Measurements from ENCODE around the gene SDK1. TPM values are rescaled to one million over a fixed set of nuclear protein-coding genes. Genes with fewer than 3 reads are reported as not detected.

Gene SDK1
- total and polyA plus RNA-seq, 8 donors = 1.6 to 11.2 (median 6.6) TPM

DNA sequence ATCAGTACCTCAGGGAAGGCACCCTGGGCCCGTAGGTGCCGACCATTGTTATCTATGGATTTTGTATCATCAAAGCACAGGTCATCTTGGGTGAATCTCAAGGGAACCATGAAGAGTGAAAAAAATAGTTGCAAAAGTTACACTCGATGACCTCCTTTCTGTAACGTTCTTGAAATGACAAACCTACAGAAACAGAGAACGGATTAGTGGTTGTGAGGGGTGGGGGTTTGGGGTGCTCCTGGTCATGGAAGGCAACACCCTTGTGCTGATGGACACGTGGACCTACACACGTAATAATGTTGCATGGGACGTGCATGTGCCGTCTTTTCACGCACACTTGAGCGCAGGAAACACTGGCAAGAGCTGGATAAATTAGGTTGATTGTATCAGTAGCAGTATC lies 655.9 kb downstream of the SDK1 start:
- Histone ChIP-seq H3K36me3 (peaks cover 0 to 4% (median 1%) of the 10 kb centered on the region in 4 donors), H3K4me1 (peaks cover 0 to 9% (median 2%) of the 10 kb centered on the region in 4 donors), H3K9me3 (no peaks in the 10 kb centered on the region), H3K4me3 (no peak overlapping the region), H3K27ac (no peak overlapping the region), H3K27me3 (no peaks in the 10 kb centered on the region)
- no peak for TF ChIP-seq POLR2A (IDR thresholded peaks at IDR 0.05)
- TF ChIP-seq EP300 (IDR thresholded peaks at IDR 0.05) = no peak
- TF ChIP-seq, protein P1, sequence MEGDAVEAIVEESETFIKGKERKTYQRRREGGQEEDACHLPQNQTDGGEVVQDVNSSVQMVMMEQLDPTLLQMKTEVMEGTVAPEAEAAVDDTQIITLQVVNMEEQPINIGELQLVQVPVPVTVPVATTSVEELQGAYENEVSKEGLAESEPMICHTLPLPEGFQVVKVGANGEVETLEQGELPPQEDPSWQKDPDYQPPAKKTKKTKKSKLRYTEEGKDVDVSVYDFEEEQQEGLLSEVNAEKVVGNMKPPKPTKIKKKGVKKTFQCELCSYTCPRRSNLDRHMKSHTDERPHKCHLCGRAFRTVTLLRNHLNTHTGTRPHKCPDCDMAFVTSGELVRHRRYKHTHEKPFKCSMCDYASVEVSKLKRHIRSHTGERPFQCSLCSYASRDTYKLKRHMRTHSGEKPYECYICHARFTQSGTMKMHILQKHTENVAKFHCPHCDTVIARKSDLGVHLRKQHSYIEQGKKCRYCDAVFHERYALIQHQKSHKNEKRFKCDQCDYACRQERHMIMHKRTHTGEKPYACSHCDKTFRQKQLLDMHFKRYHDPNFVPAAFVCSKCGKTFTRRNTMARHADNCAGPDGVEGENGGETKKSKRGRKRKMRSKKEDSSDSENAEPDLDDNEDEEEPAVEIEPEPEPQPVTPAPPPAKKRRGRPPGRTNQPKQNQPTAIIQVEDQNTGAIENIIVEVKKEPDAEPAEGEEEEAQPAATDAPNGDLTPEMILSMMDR (IDR thresholded peaks at IDR 0.05) = no peak
- TF ChIP-seq POLR2AphosphoS5 (IDR thresholded peaks at IDR 0.05) = no peak
- WGBS, 5 donors = 82 to 89% (median 84%) methylated on average over 11 of the region's 11 CpGs
- DNase-seq = no peak
- intact Hi-C loops (cut with DNase I; ENCODE audit: low total_unique reads) = no loop called here

DNA sequence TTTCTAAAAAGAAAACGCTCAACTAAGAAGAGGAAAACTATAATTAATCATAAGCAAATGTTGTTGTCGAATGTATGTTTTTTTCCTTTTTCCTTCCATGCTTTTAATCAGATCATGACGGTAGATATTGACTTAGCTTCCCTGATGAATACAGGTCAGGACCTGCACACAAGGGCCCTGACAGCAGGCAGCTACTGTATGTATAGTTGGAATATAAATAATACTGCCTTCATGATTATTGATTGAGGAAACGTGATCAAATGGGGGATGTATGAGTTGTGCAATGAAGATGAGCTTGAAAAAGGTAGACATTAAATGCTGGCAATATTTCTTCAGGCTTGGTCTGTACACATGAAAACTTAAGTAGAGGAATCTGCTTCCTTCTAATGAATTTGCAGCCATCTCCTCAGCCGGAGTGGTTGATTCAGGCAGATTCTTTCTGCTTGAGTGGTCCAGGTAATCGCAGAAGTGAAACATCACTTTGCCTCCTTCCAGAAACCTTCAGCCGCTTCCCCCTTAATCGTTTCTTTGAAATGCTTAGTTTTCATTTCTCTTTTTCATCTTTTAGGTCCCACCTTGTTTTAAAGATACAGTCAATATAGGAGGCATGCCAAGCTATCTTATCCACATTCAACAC lies 656.5 kb downstream of the SDK1 start:
- Histone ChIP-seq H3K27ac (no peak overlapping the region), H3K27me3 (no peaks in the 10 kb centered on the region), H3K4me3 (no peak overlapping the region), H3K36me3 (no peaks in the 10 kb centered on the region), H3K4me1 (peaks cover 0 to 9% (median 2%) of the 10 kb centered on the region in 4 donors), H3K9me3 (no peaks in the 10 kb centered on the region)
- intact Hi-C loops (cut with DNase I; ENCODE audit: low total_unique reads) = no loop called here
- TF ChIP-seq POLR2AphosphoS5 (IDR thresholded peaks at IDR 0.05) (no peak), EP300 (IDR thresholded peaks at IDR 0.05) (no peak), POLR2A (IDR thresholded peaks at IDR 0.05) (no peak)
- TF ChIP-seq, protein P1 (IDR thresholded peaks at IDR 0.05) = no peak
- WGBS, 5 donors = 42 to 64% (median 52%) methylated on average over 8 of the region's 8 CpGs
- DNase-seq = no peak

DNA sequence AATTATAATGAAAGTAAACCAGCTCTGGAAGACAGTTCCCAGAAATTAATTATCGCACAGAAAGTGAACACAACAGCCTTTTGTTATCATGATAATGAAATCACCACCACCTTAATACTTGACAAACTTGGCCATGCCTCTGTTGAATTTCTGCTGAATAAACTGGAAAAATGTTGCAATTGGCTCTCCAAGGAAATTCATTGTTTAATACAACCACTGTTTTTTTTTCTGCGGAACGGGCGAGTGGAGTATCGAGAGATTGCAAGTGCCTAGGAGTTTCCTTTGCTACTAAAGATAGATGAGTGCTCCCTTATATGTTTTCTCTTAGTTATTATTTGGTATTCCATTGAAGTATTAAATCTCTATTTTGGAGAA lies 657.0 kb downstream of the SDK1 start:
- H3K36me3 ChIP-seq = no peaks in the 10 kb centered on the region
- 30 to 61% (median 40%) methylated on average over 5 of the region's 5 CpGs for WGBS, 5 donors
- TF ChIP-seq EP300 (IDR thresholded peaks at IDR 0.05) (no peak), POLR2AphosphoS5 (IDR thresholded peaks at IDR 0.05) (no peak), POLR2A (IDR thresholded peaks at IDR 0.05) (no peak)
- TF ChIP-seq, protein P1 (IDR thresholded peaks at IDR 0.05) = no peak
- H3K27ac ChIP-seq = no peak overlapping the region
- H3K4me3 ChIP-seq = no peak overlapping the region
- H3K27me3 ChIP-seq = no peaks in the 10 kb centered on the region
- peaks cover 0 to 9% (median 2%) of the 10 kb centered on the region in 4 donors for H3K4me1 ChIP-seq
- intact Hi-C loops (cut with DNase I; ENCODE audit: low total_unique reads) = no loop called here
- DNase-seq = no peak
- H3K9me3 ChIP-seq = no peaks in the 10 kb centered on the region

DNA sequence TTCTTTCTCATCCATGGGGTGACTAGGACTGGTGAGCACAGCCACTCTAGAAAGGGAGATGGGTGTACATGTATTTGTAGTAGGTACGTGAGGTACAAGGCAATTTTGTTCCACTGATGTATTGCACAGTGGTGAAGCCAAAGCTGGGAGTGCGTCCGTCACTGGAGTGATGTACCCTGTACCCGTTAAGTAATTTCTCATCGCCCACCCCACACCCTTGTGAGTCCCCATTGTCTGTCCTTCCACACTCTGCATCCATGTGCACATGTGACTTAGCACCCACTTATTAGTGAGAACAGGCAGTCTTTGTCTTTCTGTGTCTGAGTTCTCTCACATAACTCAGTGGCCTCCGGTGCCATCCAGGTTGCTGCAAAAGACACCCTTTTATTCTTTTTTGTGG lies 658.3 kb downstream of the SDK1 start:
- TF ChIP-seq, protein P1 (IDR thresholded peaks at IDR 0.05) = no peak
- TF ChIP-seq POLR2AphosphoS5 (IDR thresholded peaks at IDR 0.05) (no peak), EP300 (IDR thresholded peaks at IDR 0.05) (no peak), POLR2A (IDR thresholded peaks at IDR 0.05) (no peak)
- intact Hi-C loops (cut with DNase I; ENCODE audit: low total_unique reads) = no loop called here
- Histone ChIP-seq H3K4me1 (peaks cover 0 to 9% (median 2%) of the 10 kb centered on the region in 4 donors), H3K9me3 (no peaks in the 10 kb centered on the region), H3K4me3 (no peak overlapping the region), H3K27me3 (no peaks in the 10 kb centered on the region), H3K36me3 (peaks cover 0 to 5% (median 2%) of the 10 kb centered on the region in 4 donors), H3K27ac (no peak overlapping the region)
- 93 to 97% (median 96%) methylated on average over 6 of the region's 6 CpGs for WGBS, 5 donors
- DNase-seq = no peak
